Stimulated activated CD4-positive, alpha-beta T cell treated with anti-CD3 and anti-CD28 coated beads, Interleukin-1b, Interleukin-23, amount 100 ng/mL, for 4 hours (primary cell): ENCODE data around the gene GGN.

ENCODE experiments used
- DNase-seq, 2 donors: peaks; one replicate each; pipeline ENCODE4 v3.0.0-alpha.2; 2020; ENCODE audit warnings: low read depth in 2 of 2

GGN gene, protein sequence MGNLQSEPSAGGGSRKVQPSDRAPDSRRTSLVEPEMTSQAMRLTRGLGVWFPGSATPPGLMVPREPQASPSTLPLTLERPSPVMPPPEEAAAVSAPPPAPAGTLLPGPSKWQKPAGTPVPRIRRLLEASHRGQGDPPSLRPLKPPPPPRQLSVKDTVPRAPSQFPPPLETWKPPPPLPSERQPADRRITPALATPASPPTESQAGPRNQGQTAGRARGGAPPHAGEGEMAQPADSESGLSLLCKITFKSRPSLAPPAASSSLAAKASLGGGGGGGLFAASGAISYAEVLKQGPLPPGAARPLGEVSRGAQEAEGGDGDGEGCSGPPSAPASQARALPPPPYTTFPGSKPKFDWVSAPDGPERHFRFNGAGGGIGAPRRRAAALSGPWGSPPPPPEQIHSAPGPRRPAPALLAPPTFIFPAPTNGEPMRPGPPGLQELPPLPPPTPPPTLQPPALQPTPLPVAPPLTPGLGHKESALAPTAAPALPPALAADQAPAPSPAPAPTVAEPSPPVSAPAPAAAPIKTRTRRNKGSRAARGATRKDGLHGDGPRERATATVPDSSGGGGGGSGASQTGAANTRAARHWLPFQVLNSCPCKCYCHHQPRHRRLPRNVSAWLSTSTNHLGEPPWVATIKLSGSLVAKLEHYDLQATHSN

GRCh38 chr19:38387550-38388348, at the start of gene GGN:
Gene GGN (minus strand): TSS chr19:38388034. CDS start chr19:38387261, 773 bp downstream.
- DNase-seq, result peak; percentile 71 to 73

GRCh38 chr19:38437295-38437694, 49.5 kb upstream of the GGN start:
- DNase-seq, result no peak

- no peak for DNase-seq
Observed at GRCh38 chr19:38434549-38435051, 46.8 kb upstream of the GGN start.

GRCh38 chr19:38433268-38433733, 45.5 kb upstream of the GGN start, which contains the start of gene RYR1:
Gene RYR1 (plus strand): TSS chr19:38433691. CDS start chr19:38433830, 139 bp downstream.
- DNase-seq, result peak; percentile 16 to 56

DNA sequence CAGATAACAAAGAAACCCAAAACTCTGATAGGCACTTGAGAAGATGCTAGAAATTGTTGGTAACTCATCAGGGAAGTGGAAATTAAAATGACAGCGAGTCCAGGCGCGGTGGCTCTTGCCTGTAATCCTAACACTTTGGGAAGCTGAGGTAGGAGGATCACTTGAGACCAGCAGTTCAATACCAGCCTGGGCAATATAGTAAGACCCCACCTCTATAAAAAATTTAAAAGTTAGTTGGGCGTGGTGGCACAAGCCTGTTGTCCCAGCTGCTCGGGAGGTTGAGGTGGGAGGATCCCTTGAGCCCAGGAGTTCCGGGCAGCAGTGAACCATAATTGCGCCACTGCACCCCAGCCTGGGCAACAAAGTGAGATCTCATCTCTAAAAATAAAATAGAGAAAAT, 43.1 kb upstream of the GGN start:
- no peak for DNase-seq

DNA sequence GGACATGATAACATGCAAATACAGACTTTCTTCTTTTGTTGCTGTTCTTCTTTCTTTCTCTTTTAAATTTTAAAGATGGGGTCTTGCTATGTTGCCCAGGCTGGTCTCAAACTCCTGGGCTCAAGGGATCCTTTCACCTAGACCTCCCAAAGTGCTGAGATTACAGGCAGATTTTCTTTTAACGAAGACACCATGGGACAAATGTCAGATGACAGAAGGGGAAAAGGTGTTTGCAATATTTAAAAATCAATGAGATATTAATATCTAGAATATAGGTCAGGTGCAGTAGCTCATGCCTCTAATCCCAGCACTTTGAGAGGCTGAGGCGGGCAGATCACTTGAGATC, 42.0 kb upstream of the GGN start:
- DNase-seq, result no peak

DNA sequence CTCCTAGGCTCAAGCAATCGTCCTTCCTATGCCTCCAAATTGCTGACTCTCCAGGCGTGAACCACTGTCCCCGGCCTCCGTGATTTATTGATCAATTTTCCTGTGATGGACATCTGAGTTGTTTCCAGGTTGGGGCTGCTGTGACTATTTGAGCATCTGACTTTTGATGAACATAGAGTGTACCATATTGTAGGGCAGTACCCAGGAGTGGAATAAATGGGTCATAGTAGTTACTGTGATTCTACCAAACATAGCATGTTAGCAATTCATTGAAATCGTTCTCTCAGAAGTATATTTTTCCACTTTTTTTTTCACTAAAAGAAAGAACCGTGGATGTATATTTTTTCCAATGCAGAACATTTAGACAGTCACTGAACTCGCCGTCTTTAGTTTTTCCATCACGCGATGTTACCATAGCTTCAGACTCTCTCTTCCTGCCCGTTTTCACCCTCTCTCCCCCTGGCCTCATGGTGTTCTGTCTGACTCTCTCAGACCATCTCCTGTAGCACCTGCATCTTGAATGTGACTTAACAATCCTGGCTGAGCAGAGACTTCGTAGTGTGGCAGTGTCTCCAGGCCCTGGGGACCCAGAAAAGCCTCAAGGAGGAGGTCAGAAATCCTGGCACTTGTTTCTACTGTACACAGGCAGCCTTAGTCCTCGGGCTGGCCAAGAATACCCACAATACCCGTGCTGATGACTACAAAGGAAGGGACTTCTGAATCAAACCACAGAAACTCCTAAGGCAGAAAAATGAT, 41.4 kb upstream of the GGN start:
- DNase-seq, result peak in 1 of 2 donors; percentile 10

DNA sequence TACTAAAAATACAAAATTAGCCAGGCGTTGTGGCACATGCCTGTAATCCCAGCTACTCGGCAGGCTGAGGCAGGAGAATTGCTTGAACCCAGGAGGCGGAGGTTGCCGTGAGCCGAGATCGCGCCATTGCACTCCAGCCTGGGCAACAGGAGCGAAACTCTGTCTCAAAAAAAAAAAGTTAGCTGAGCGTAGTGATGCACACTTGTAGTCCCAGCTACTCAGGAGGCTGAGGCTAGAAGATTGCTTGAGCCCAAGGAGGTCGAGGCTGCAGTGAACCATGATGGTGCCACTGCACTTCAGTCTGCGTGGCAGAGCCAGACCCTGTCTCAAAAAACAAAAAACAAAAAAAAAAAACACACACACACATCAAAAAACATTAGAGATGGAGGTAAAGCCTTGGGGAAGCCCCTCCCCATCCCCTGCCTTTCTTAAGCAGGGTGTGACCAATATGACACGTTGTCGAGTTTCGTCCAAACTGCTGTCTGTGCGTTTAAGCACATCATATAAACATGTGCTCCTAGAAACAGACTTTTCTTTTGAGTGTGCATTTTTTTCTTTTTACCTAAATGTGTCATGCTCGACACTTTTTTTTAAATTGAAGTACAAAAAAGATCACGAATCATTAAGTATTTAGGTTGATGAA, 39.3 kb upstream of the GGN start:
- peak in 1 of 2 donors; percentile 35 for DNase-seq

- peak; percentile 10 to 57 for DNase-seq
Observed at GRCh38 chr19:38425810-38426466, 38.1 kb upstream of the GGN start, which contains the start of gene RASGRP4. Gene RASGRP4 (minus strand): TSS chr19:38426219. CDS start chr19:38426091, 128 bp downstream.

GRCh38 chr19:38425222-38425809, 37.5 kb upstream of the GGN start:
- DNase-seq, result no peak

DNA sequence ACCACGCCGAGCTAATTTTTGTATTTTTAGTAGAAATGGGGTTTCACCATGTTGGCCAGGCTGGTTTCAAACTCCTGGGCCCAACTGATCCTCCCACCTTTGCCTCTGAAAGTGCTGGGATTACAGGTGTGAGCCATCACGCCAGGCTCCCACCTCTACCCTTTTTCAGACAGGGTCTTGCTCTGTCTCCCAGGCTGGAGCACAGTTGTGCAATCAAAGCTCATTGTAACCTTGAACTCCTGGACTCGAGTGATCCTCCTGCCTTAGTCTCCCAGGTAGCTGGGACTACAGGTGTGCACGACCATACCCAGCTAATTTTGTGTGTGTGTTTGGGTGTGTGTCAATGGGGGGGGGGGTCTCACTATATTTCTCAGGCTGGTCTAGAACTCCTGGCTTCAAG, 36.4 kb upstream of the GGN start:
- DNase-seq, result no peak

GRCh38 chr19:38422438-38422837, 34.6 kb upstream of the GGN start:
- no peak for DNase-seq

GRCh38 chr19:38421856-38422255, 34.0 kb upstream of the GGN start:
- DNase-seq, result no peak

DNA sequence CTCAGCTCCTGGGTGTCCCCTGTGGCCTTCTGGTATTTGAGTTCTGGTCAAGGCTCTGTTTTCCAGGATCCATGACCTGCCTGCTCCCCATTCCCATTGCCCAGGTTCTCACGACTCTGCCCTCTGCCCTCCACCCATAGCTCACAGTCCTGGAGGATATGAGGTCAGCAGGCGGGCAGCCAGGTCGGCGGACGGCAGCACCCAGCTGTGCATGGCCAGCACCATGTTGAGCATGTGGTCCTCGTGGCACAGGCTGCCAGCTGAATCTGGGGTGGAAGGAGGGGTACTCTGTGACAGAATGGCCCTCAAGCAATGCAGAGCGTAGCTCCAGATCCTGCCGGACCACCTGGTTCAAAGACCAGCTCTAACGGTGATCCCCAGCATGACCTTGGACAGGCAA, 33.1 kb upstream of the GGN start:
- no peak for DNase-seq

- DNase-seq, result peak in 1 of 2 donors; percentile 52
Observed at GRCh38 chr19:38417544-38418506, 30.0 kb upstream of the GGN start.

- DNase-seq, result no peak
Observed at GRCh38 chr19:38417146-38417543, 29.3 kb upstream of the GGN start.

DNA sequence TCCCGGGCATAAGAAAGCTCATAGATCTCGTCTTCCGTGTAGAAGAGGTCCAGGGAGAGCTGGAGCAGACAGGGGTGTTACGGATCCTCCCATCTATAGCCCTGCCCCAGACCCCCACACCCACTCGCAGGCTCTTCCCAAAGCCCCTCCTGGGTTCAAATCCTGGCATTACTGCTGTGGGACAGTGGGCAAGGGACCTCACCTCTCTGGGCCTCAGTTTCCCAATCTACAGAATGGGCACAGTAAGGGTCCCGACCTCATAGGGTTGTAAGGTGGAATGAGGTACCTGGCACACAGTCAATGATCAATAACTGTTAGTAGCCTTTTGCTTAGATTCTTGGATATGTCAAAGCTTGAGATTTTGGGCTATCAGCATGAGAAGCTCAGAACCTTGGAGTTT, 25.6 kb upstream of the GGN start:
- DNase-seq, result no peak

DNA sequence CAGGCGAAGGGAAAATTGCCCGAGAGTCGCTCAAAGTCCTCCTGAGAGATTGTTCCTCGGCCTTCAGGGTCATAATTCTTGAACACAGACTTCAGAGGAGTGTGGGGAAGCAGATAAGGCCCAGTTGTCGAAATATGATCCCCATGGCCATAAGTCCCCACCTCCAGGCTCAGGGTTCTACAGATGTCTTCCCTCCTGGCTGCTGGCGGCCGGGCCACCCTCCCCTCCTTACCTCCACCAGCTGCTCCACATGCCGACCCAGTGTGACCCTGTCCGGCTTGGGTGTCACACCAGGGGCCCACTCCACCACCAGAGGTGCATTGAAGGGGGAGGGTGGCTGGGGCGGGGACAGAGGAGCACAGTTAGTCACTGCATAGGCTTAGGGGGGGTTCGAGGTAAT, 25.1 kb upstream of the GGN start:
- DNase-seq, result no peak

GRCh38 chr19:38412491-38412890, 24.7 kb upstream of the GGN start:
- no peak for DNase-seq
